Suprapubic skin (tissue), 3 donors: Measurements from ENCODE around the gene C9.

Experiments used
- EP300 ChIP-seq: sonication (generic); formaldehyde crosslinking; IDR thresholded peaks from one replicate; pipeline ENCODE4 v1.6.1; 2017; ENCODE audit warnings: antibody characterized with exemption
- POLR2A ChIP-seq, 2 donors: fragments of 450-650 bp; IDR thresholded peaks; one replicate each; pipeline ENCODE4 v1.6.1; 2017; ENCODE audit warnings: antibody characterized with exemption in 2 of 2, mild to moderate bottlenecking in 2 of 2, moderate library complexity in 2 of 2
- TF ChIP-seq, protein P1 (sequence below), 2 donors: fragments of 200-600 bp in 1 of 2; fragments of 450-650 bp in 1 of 2; sonication (generic) in 1 of 2; IDR thresholded peaks; one replicate each; pipeline ENCODE4 v1.5.1; 2016 to 2019; ENCODE audit warnings: antibody characterized with exemption in 2 of 2, mild to moderate bottlenecking in 1 of 2, moderate library complexity in 1 of 2

- TF ChIP-seq, protein P1, sequence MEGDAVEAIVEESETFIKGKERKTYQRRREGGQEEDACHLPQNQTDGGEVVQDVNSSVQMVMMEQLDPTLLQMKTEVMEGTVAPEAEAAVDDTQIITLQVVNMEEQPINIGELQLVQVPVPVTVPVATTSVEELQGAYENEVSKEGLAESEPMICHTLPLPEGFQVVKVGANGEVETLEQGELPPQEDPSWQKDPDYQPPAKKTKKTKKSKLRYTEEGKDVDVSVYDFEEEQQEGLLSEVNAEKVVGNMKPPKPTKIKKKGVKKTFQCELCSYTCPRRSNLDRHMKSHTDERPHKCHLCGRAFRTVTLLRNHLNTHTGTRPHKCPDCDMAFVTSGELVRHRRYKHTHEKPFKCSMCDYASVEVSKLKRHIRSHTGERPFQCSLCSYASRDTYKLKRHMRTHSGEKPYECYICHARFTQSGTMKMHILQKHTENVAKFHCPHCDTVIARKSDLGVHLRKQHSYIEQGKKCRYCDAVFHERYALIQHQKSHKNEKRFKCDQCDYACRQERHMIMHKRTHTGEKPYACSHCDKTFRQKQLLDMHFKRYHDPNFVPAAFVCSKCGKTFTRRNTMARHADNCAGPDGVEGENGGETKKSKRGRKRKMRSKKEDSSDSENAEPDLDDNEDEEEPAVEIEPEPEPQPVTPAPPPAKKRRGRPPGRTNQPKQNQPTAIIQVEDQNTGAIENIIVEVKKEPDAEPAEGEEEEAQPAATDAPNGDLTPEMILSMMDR (IDR thresholded peaks at IDR 0.05) = no peak
- TF ChIP-seq POLR2A (IDR thresholded peaks at IDR 0.05) = no peak
- TF ChIP-seq EP300 = no peak
Measured at GRCh38 chr5:39370555-39371366, 6.5 kb upstream of the C9 start.
